Colonic mucosa (tissue), 4 donors: ENCODE data around the gene ZCCHC9. TPM values are rescaled to one million over a fixed set of nuclear protein-coding genes. Genes with fewer than 3 reads are reported as not detected.

Source experiments
- DNase-seq: peaks from one replicate; pipeline ENCODE4 v3.0.0-alpha.2; 2020
- H3K27ac ChIP-seq: fragments of 200-600 bp; one replicate; pipeline ENCODE4 v1.8.0; 2021
- H3K27me3 ChIP-seq: fragments of 200-600 bp; one replicate; pipeline ENCODE4 v1.8.0; 2021
- H3K36me3 ChIP-seq: fragments of 200-600 bp; one replicate; pipeline ENCODE4 v1.8.0; 2021
- H3K4me1 ChIP-seq: fragments of 200-600 bp; one replicate; pipeline ENCODE4 v1.8.0; 2021; ENCODE audit warnings: mild to moderate bottlenecking
- H3K4me3 ChIP-seq: fragments of 200-600 bp; one replicate; pipeline ENCODE4 v1.8.0; 2021
- H3K9ac ChIP-seq, 2 donors: one replicate each; pipeline ENCODE4 v1.7.0; 2013; ENCODE audit warnings: control low read depth in 2 of 2, low read depth in 2 of 2, low read length in 2 of 2
- H3K9me3 ChIP-seq: fragments of 200-600 bp; one replicate; pipeline ENCODE4 v1.8.0; 2021
- intact Hi-C: fragments of 100-400 bp; cut with DNase I; formaldehyde crosslinking; loops from one replicate; pipeline ENCODE4 v1.14.1; 2022
- total RNA-seq, 2 donors: library from RNA; stranded (reverse); fragmentation: NEBNext Ultra II Directional in 1 of 2; extraction: Animal tissue kit (Norgen Biotek cat#: 25700) in 1 of 2; gene quantifications; one replicate each; pipeline ENCODE4 v1.2.1, GENCODE V29; 2021
- TF ChIP-seq, protein P1 (sequence below): fragments of 200-600 bp; IDR thresholded peaks from one replicate; pipeline ENCODE4 v1.8.0; 2022; ENCODE audit warnings: antibody characterized with exemption, mild to moderate bottlenecking
- donor health status: healthy.
- donor health status: DM: no; HTN: no; CAD: no.
- donor health status: DM: no; HTN: no; CAD: no.

ZCCHC9 gene
- total RNA-seq, 2 donors from 2014 or later: 21.7 to 24.9 TPM

DNA sequence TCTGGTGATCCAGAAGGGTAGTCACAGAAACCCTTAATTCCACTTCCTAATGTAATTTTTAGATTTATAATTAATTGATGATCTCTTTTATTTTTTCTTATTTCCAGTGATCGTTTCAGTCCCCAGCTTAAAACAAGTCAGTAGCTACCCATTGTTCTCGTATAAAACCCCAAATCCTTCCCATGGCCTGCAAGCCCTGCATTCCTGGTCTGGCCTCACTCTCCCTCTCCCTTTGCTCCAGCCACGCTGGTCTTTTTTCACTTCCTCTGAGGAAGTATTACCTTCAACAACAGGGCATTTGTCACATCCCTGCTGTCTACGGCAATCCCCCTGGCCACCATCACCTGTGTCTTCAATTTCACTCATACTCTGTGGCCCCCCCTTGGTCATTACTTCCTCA is 47.8 kb downstream of the ZCCHC9 start:
- H3K9me3 ChIP-seq: no peaks in the 10 kb centered on the region
- TF ChIP-seq, protein P1, sequence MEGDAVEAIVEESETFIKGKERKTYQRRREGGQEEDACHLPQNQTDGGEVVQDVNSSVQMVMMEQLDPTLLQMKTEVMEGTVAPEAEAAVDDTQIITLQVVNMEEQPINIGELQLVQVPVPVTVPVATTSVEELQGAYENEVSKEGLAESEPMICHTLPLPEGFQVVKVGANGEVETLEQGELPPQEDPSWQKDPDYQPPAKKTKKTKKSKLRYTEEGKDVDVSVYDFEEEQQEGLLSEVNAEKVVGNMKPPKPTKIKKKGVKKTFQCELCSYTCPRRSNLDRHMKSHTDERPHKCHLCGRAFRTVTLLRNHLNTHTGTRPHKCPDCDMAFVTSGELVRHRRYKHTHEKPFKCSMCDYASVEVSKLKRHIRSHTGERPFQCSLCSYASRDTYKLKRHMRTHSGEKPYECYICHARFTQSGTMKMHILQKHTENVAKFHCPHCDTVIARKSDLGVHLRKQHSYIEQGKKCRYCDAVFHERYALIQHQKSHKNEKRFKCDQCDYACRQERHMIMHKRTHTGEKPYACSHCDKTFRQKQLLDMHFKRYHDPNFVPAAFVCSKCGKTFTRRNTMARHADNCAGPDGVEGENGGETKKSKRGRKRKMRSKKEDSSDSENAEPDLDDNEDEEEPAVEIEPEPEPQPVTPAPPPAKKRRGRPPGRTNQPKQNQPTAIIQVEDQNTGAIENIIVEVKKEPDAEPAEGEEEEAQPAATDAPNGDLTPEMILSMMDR: no peak
- no peak overlapping the region for H3K4me3 ChIP-seq
- no peak overlapping the region for H3K27ac ChIP-seq
- H3K36me3 ChIP-seq: no peaks in the 10 kb centered on the region
- no peaks in the 10 kb centered on the region for H3K4me1 ChIP-seq
- DNase-seq: no peak
- H3K9ac ChIP-seq: no peak overlapping the region
- intact Hi-C loops: no loop called here
- no peaks in the 10 kb centered on the region for H3K27me3 ChIP-seq

- Histone ChIP-seq H3K27ac (no peak overlapping the region), H3K4me3 (no peak overlapping the region), H3K9ac (no peak overlapping the region), H3K36me3 (no peaks in the 10 kb centered on the region), H3K9me3 (no peaks in the 10 kb centered on the region), H3K27me3 (no peaks in the 10 kb centered on the region), H3K4me1 (no peaks in the 10 kb centered on the region)
- TF ChIP-seq, protein P1: no peak
- intact Hi-C loops: no loop called here
- no peak for DNase-seq
Observed at GRCh38 chr5:81350507-81350906, 49.1 kb downstream of the ZCCHC9 start.

- H3K9me3 ChIP-seq: no peaks in the 10 kb centered on the region
- no peaks in the 10 kb centered on the region for H3K36me3 ChIP-seq
- H3K4me1 ChIP-seq: no peaks in the 10 kb centered on the region
- H3K4me3 ChIP-seq: no peak overlapping the region
- H3K27ac ChIP-seq: no peak overlapping the region
- H3K27me3 ChIP-seq: no peaks in the 10 kb centered on the region
- TF ChIP-seq, protein P1: no peak
- H3K9ac ChIP-seq: no peak overlapping the region
- DNase-seq: no peak
- intact Hi-C loops: no loop called here
Observed at GRCh38 chr5:81353189-81353588, 51.8 kb downstream of the ZCCHC9 start.

GRCh38 chr5:81354093-81354492 is 52.7 kb downstream of the ZCCHC9 start:
- H3K4me1 ChIP-seq: no peaks in the 10 kb centered on the region
- intact Hi-C loops: no loop called here
- no peaks in the 10 kb centered on the region for H3K27me3 ChIP-seq
- no peak for DNase-seq
- H3K9ac ChIP-seq: no peak overlapping the region
- H3K36me3 ChIP-seq: no peaks in the 10 kb centered on the region
- TF ChIP-seq, protein P1: no peak
- H3K9me3 ChIP-seq: no peaks in the 10 kb centered on the region
- H3K27ac ChIP-seq: no peak overlapping the region
- H3K4me3 ChIP-seq: no peak overlapping the region

- Histone ChIP-seq H3K27me3 (no peaks in the 10 kb centered on the region), H3K4me1 (no peaks in the 10 kb centered on the region), H3K4me3 (no peak overlapping the region), H3K36me3 (no peaks in the 10 kb centered on the region), H3K9me3 (no peaks in the 10 kb centered on the region), H3K9ac (no peak overlapping the region), H3K27ac (no peak overlapping the region)
- intact Hi-C loops: no loop called here
- TF ChIP-seq, protein P1: no peak
- no peak for DNase-seq
Observed at GRCh38 chr5:81355291-81356251, 54.2 kb downstream of the ZCCHC9 start.
